ENCODE data around the gene NHSL1. TPM values are rescaled to one million over a fixed set of nuclear protein-coding genes. Genes with fewer than 3 reads are reported as not detected.
A peak's percentile ranks its signal among the peaks of the same experiment; 100 is the strongest.

Gene NHSL1
- total and polyA plus RNA-seq, 9 of the 15 experiments (the other 6 are each of a cell fraction or from before 2014, with no cell fraction given), result 0.09 to 0.20 TPM; not detected in 7

DNA sequence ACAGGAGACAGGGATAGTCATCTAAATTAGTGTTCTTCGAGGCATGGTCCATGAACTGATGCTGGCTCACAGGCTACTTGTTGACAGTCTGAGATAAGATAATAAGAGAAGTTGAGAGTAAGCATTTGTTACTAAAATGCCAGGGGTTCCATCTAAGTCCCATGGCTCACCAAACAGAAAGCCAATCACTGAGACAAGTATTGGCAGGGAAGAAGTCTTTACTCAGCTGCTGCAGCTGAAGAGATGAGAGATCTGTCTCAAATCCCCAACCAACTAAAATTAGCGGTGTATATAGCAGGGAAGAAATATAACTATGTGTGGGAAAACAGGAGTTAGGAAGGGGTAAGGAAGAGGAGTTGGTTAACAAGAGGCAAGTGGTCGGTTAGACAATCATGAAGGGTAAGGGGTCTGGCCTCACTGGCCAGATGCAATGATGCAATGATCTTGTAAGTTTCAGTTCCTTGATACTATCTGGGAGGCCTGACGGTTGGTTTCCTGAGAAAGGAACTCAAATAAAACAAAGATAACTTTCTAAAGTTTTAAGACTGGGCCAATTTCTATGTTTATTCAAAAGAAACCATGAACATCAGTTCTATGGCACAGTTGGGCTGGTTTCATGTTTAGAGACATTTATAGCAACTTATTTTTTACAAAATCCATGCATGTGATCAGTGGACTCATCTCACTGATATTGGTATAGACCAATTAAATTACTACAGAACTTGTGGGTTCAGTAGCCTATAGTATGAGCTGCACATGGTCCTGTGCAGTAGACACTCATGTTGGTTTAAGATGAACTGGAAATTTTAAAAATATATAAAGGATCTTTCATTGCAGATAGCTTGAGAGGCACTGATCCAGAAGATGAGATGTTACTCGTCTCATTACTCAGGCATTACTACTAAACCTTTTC, 105.2 kb downstream of the NHSL1 start (continued):
- TF ChIP-seq, protein P1, sequence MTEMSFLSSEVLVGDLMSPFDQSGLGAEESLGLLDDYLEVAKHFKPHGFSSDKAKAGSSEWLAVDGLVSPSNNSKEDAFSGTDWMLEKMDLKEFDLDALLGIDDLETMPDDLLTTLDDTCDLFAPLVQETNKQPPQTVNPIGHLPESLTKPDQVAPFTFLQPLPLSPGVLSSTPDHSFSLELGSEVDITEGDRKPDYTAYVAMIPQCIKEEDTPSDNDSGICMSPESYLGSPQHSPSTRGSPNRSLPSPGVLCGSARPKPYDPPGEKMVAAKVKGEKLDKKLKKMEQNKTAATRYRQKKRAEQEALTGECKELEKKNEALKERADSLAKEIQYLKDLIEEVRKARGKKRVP (CRISPR knock-in tag; IDR thresholded peaks at IDR 0.05), result peak; percentile 94
- TF ChIP-seq, protein P2, sequence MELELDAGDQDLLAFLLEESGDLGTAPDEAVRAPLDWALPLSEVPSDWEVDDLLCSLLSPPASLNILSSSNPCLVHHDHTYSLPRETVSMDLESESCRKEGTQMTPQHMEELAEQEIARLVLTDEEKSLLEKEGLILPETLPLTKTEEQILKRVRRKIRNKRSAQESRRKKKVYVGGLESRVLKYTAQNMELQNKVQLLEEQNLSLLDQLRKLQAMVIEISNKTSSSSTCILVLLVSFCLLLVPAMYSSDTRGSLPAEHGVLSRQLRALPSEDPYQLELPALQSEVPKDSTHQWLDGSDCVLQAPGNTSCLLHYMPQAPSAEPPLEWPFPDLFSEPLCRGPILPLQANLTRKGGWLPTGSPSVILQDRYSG (tag; conservative IDR thresholded peaks at IDR 0.05; ENCODE audit: low read depth), result 0 out of 2 replicates have a peak, but pooled peaks have one; percentile 21
- TF ChIP-seq TGIF2 (CRISPR knock-in tag; IDR thresholded peaks at IDR 0.05), result no peak
- no peak for TF ChIP-seq HMG20B (CRISPR knock-in tag; IDR thresholded peaks at IDR 0.05)
- no peak for TF ChIP-seq GTF2F1 (IDR thresholded peaks at IDR 0.05; ENCODE audit: low read depth, low read length)
- TF ChIP-seq, protein P3, sequence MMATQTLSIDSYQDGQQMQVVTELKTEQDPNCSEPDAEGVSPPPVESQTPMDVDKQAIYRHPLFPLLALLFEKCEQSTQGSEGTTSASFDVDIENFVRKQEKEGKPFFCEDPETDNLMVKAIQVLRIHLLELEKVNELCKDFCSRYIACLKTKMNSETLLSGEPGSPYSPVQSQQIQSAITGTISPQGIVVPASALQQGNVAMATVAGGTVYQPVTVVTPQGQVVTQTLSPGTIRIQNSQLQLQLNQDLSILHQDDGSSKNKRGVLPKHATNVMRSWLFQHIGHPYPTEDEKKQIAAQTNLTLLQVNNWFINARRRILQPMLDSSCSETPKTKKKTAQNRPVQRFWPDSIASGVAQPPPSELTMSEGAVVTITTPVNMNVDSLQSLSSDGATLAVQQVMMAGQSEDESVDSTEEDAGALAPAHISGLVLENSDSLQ (IDR thresholded peaks at IDR 0.05), result no peak
- TF ChIP-seq SMC3 (conservative IDR thresholded peaks at IDR 0.05; ENCODE audit: insufficient read depth, low read depth, low read length), result no peak
- no peak for TF ChIP-seq SMARCB1 (IDR thresholded peaks at IDR 0.05; ENCODE audit: insufficient read length, low read depth)
- TF ChIP-seq CHD4 (IDR thresholded peaks at IDR 0.05; ENCODE audit: insufficient read depth, insufficient replicate concordance, low read depth, low read length, poor library complexity, severe bottlenecking), result peak; percentile 47
- no peak for TF ChIP-seq ZNF174 (CRISPR knock-in tag; IDR thresholded peaks at IDR 0.05)
- 0 out of 2 replicates have a peak, but pooled peaks have one; percentile 50 for TF ChIP-seq ZNF76 (CRISPR knock-in tag; IDR thresholded peaks at IDR 0.05; ENCODE audit: borderline replicate concordance)
- no peak for TF ChIP-seq NFXL1 (CRISPR knock-in tag; IDR thresholded peaks at IDR 0.05)
- TF ChIP-seq NFYB (IDR thresholded peaks at IDR 0.05; ENCODE audit: extremely low read depth, insufficient read length), result no peak
- no peak for TF ChIP-seq ETV5 (CRISPR knock-in tag; IDR thresholded peaks at IDR 0.05; ENCODE audit: low read depth)

Data from K562 (cell line).